ENCODE data around the gene GAD1. TPM values are rescaled to one million over a fixed set of nuclear protein-coding genes. Genes with fewer than 3 reads are reported as not detected.

Gene GAD1
- total RNA-seq, 1 experiment from 2014 or later, result 11.2 TPM

- Mint-ChIP-seq H3K27ac (ENCODE audit: unreplicated experiment) (peak overlapping the region; percentile 69), H3K9me3 (ENCODE audit: low read depth, unreplicated experiment) (no peaks in the 10 kb centered on the region), H3K4me1 (ENCODE audit: low read depth, unreplicated experiment) (peaks cover 10% of the 10 kb centered on the region), H3K4me3 (ENCODE audit: low read depth, unreplicated experiment) (peak overlapping the region; percentile 81), H3K36me3 (ENCODE audit: insufficient read depth, unreplicated experiment) (peaks cover 26% of the 10 kb centered on the region), H3K27me3 (ENCODE audit: unreplicated experiment) (no peaks in the 10 kb centered on the region)
- intact Hi-C loops (cut with micrococcal nuclease; ENCODE audit: unreplicated experiment), result loop anchor here (2.0 kb wide), 1 partner anchor 27 kb away; no protein-coding TSS in a partner anchor
- no peak for TF ChIP-seq CTCF (IDR thresholded peaks at IDR 0.05; ENCODE audit: unreplicated experiment)
- CTCF ChIA-PET, result interaction anchor here (0.6 to 1.7 kb wide), 2 partner anchors 32 to 34 kb away, joined by 4 to 8 read pairs; no protein-coding TSS in a partner anchor
- DNase-seq, result no peak
- no TSS peak for BruUV-seq (replicated peaks)
Observed at GRCh38 chr2:170771421-170771937, 45.2 kb upstream of the GAD1 start.

- Mint-ChIP-seq H3K36me3 (ENCODE audit: insufficient read depth, unreplicated experiment) (peaks cover 26% of the 10 kb centered on the region), H3K4me3 (ENCODE audit: low read depth, unreplicated experiment) (peak overlapping the region; percentile 81), H3K27me3 (ENCODE audit: unreplicated experiment) (no peaks in the 10 kb centered on the region), H3K9me3 (ENCODE audit: low read depth, unreplicated experiment) (no peaks in the 10 kb centered on the region), H3K4me1 (ENCODE audit: low read depth, unreplicated experiment) (peaks cover 8% of the 10 kb centered on the region), H3K27ac (ENCODE audit: unreplicated experiment) (peak overlapping the region; percentile 69)
- intact Hi-C loops (cut with micrococcal nuclease; ENCODE audit: unreplicated experiment), result no loop called here
- no peak for TF ChIP-seq CTCF (IDR thresholded peaks at IDR 0.05; ENCODE audit: unreplicated experiment)
- DNase-seq, result no peak
- CTCF ChIA-PET, result no interaction called here
- BruUV-seq (replicated peaks), result no TSS peak
Observed at GRCh38 chr2:170772295-170772694, 44.4 kb upstream of the GAD1 start.

DNA sequence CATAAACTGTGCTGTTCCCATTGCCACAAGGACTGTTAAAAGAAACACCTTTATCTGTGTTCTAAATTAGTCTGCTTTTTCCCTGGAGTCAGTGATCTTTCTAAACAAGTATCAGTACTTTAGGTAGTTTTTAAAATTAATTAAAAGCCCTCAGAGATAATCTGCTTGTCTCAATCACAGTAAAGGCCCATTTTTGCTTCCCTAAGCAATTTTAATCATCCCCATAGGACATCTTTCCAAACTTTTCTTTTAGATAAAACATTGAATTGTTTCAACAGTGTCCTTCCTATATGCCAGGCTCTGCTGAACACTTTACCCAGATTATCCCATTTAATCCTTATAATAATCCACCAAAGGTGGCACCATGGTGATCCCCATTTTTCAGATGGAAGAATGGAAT lies 42.6 kb upstream of the GAD1 start:
- Mint-ChIP-seq H3K9me3 (ENCODE audit: low read depth, unreplicated experiment) (no peaks in the 10 kb centered on the region), H3K36me3 (ENCODE audit: insufficient read depth, unreplicated experiment) (peaks cover 26% of the 10 kb centered on the region), H3K27me3 (ENCODE audit: unreplicated experiment) (no peaks in the 10 kb centered on the region), H3K4me1 (ENCODE audit: low read depth, unreplicated experiment) (peaks cover 8% of the 10 kb centered on the region), H3K4me3 (ENCODE audit: low read depth, unreplicated experiment) (no peak overlapping the region), H3K27ac (ENCODE audit: unreplicated experiment) (no peak overlapping the region)
- TF ChIP-seq CTCF (IDR thresholded peaks at IDR 0.05; ENCODE audit: unreplicated experiment), result no peak
- BruUV-seq (replicated peaks), result no TSS peak
- intact Hi-C loops (cut with micrococcal nuclease; ENCODE audit: unreplicated experiment), result no loop called here
- no peak for DNase-seq
- CTCF ChIA-PET, result no interaction called here

GRCh38 chr2:170778900-170779299 lies 37.8 kb upstream of the GAD1 start:
- Mint-ChIP-seq H3K4me1 (ENCODE audit: low read depth, unreplicated experiment) (no peaks in the 10 kb centered on the region), H3K9me3 (ENCODE audit: low read depth, unreplicated experiment) (no peaks in the 10 kb centered on the region), H3K27me3 (ENCODE audit: unreplicated experiment) (no peaks in the 10 kb centered on the region), H3K27ac (ENCODE audit: unreplicated experiment) (no peak overlapping the region), H3K4me3 (ENCODE audit: low read depth, unreplicated experiment) (no peak overlapping the region), H3K36me3 (ENCODE audit: insufficient read depth, unreplicated experiment) (no peaks in the 10 kb centered on the region)
- intact Hi-C loops (cut with micrococcal nuclease; ENCODE audit: unreplicated experiment), result no loop called here
- no TSS peak for BruUV-seq (replicated peaks)
- no peak for DNase-seq
- no peak for TF ChIP-seq CTCF (IDR thresholded peaks at IDR 0.05; ENCODE audit: unreplicated experiment)
- CTCF ChIA-PET, result interaction anchor here (0.5 to 0.7 kb wide), 2 partner anchors 12 to 281 kb away, joined by 3 read pairs; no protein-coding TSS in a partner anchor

Measured in Calu3 (cell line).